HG03342 (cell line): ENCODE measurements around the gene SLC25A4.
"Not testable (repeated sequence)": the region's sequence is repeated elsewhere in the genome, so short reads cannot be mapped to it uniquely, and the experiment has no call there.

ENCODE experiments used
- ATAC-seq: cut with Tn5 transposase; IDR thresholded peaks from one replicate; pipeline ENCODE4 v1.9.1; 2021; ENCODE audit warnings: mild to moderate bottlenecking, moderate library complexity; ENCODE audit not compliant: unreplicated experiment

The SLC25A4 gene

DNA sequence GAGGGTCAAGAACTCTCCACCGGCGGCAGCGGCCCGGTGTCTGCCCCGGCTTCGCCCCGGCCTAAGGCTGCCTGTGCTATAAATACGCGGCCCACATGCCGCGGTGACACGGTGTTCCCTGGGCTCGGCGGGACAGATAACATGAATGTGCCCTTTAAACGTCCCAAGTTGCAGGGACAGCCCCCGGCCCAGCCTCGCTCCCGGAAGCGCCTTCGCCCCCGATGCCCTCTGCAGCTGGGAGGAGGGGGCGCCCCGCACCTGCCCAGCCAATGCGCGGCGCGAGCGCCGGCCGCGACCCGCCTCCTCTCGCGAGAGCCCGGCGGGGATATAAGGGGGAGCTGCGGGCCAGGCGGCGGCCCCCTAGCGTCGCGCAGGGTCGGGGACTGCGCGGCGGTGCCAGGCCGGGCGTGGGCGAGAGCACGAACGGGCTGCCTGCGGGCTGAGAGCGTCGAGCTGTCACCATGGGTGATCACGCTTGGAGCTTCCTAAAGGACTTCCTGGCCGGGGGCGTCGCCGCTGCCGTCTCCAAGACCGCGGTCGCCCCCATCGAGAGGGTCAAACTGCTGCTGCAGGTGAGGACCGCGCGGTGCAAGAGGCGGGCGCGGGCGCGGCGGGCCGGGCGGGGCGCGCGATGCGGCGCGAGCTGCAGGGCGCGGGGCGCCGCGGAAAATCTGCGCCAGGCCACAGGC lies at the start of gene SLC25A4:
TSS of gene SLC25A4 (plus strand) at position 355 of the 689 bp plus-strand sequence. CDS start at position 462, 107 bp downstream.
- ATAC-seq: peak; percentile 97

DNA sequence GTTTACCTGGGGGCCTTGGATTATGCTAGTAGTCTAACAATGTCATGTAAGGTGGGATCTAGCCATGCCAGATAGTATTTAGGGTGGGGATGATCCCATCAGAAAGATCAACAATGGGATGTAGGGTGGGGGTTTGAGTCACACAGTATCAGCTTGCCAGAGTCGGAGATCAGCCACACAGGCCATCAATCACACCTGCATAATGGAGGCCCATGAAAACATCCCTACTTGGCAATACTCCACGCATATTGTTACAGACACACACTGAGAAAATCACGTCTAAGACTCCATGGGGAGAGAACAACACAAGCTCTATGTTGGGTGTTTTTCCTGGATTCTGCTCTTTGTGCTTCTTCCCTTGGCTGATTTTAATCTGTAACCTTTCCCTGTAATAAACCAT lies 49.5 kb upstream of the SLC25A4 start:
- ATAC-seq: no peak

DNA sequence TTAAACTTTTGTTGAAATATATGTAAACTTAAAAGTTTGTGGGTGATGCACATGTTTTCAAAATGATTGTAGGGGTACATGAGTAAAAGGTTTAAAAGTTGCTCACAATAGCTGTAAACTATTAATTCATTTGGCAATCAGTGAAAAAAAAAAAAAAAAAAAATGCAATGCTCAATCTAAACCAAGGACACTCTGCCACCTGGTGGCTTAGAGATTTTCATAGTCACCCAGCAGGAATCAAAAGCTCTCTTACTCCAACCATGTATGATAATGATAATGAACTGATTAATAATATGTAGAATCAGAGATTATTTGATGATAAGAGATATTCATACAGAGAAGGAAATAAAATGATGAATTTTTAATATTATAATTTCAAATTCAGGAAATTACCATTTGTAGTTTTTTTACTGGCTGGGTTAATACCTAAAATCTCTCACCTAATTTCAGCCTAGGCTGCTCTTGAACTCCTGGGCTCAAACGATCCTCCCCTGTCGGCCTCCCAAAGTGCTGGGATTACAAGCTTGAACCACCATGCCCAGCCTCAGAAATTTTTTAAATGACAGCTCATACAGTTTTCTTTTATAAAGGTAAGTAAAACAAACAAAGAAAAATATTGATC lies 46.9 kb upstream of the SLC25A4 start:
- no peak for ATAC-seq

DNA sequence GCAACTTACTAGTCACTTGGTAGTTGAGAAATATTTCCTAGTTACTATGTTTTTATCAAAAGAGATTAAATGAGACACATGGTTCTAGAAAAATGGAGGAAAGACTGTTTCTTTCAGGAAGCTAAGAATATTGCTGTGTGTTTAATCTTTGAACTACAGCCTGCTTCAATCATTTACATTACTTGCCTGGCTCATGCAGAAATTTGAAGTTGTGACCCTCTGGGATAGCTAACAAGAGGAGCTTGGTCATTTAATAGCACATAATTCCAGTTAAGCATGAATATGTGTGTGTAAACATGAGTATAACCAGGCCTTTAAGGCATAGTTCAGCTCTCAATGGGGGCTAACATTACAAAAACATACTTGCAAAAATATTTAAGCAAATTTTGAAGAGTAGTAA lies 44.6 kb upstream of the SLC25A4 start:
- ATAC-seq: no peak

DNA sequence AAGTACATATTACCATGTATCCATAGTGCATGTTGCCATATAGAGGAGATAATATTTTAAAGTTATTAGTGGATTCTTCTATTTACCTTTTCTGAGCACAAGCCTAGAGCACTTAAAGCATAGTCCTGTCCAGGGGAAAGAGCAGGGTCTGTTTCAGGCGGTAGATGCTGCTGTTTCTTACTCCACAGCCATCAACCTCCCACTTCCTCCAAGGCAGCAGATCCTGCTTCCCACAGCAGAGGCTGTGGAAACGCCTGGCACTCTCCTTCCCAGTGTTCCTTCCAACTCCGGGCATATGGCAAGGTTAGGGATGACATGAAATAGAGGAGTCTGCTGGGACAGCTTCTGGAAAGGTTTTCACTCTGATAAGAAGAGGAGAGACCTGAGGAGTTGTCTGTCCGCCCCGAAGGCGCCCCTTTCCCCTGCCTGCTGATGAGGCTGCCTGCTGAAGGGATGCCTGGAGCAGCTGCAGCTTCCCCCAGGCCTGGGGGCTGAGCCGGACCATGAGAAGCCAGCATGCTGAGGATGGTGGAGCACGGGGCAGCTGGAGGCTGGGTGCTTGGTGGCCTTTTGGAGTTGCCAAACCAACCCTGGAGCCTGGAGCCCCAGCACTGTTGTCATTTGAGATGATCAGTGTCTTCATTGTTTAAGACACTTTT lies 43.9 kb upstream of the SLC25A4 start:
- no peak for ATAC-seq

DNA sequence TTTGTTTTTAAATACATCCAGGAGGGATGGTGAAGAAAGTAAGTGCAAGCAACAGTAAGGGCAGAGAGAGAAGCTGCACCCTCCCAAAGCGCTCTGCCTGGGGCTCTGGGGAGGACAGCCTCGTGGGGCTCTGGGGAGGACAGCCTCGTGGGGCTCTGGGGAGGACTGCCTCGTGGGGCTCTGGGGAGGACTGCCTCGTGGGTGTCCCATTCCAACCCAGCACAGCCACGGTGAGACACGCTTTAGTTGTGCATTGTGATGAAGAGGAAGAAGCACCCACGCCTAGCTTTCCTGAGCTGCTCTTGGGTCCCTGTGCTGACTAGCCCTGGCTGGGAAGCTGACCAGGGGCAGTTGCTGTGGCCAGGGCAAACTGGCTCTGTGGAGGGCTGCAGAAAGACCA lies 43.1 kb upstream of the SLC25A4 start:
- ATAC-seq: no peak

DNA sequence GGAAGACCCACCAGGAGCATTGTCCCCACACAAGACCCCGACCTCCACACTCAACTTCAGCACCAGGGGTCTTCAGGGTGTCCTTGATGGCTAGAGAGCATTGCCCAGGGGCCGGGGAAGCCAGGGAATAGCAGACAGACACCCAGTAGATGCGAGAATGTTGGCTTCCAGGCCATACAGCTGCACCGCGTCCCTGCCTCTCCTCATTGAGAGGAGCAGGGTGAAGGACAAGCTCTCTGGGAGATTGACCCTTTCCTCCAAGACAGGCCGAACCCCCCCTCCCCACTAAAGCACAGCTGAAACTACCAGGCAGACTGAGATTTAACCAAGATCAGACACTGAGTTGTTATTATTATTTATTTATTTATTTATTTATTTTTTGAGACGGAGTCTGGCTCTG lies 42.6 kb upstream of the SLC25A4 start:
- ATAC-seq: no peak

DNA sequence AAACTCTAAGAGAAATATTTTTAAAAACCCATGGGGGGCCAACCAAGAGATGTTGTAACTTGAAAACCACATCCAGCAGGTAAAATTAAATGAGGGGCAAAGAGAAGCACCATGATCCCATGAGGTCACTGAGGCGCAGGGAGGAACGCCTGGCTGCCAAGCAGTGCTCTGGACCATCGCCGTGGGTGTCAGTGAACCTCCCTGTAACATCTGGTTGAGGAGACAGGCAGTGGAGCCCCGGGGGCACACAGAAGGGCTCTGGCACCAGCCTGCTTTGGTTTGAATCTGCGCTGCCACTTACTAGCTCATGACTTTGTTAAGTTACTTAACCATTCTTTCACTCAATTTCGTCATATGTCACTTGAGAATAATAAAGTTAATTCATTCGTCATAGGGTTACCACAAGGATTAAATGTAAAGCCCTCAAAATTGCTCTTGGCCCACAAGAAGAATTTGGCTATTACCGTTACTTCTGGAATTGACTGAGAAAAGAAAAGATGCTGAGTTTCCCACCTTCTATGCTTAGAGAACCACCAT lies 41.6 kb upstream of the SLC25A4 start:
- no peak for ATAC-seq

DNA sequence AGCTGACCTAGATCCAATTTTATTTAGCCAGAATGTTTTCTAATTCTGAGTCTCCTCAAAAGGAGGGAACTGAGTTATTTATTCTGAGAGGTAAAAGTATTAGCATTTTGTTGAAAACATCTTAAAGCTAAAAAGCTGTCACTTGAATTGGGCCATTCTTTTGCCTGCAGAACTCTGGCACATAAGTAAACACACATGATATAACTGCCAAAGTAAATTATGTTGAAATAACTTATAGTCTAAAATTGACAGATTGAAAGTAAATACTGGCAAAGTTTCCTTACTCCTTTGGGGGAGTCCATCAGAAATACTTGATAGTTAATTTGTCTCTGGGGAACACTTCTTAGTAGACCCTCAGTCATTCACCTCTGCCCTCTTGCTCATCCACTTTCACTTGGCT lies 38.3 kb upstream of the SLC25A4 start:
- no peak for ATAC-seq

DNA sequence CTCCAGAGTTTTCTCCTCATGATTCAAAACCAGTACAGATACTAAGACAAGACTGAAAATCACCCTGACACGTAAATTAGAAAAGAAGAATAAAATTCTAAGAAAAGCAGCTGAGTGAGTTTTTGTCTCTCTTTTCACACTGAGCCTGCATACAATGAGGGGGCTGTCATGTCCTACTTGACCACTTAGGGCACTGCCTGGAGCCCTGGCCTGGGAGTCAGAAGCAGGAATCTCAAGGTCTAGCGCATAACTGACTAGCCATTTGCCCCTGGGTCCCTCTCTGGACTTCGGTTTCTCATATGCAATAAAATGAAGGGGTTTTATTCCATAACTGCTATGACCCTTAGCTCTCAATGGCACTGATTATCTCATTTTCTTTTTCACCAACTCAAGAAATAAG lies 36.7 kb upstream of the SLC25A4 start:
- no peak for ATAC-seq

DNA sequence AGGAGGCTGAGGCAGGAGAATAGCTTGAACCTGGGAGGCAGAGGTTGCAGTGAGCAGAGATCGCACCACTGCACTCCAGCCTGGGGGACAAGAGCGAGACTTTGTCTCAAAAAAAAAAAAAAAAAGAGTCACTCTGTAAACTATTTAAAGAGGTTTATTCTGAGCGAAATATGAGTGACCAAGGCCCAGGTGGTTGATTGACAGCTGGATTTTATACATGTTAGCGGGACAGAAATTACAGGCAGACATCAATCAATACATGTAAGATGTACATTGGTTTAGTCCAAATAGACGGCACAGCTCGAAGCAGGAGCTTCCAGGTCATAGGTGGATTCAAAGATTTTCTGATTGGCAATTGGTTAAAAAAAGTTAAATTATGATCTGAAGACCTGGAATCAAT lies 35.5 kb upstream of the SLC25A4 start:
- ATAC-seq: not testable (repeated sequence)

DNA sequence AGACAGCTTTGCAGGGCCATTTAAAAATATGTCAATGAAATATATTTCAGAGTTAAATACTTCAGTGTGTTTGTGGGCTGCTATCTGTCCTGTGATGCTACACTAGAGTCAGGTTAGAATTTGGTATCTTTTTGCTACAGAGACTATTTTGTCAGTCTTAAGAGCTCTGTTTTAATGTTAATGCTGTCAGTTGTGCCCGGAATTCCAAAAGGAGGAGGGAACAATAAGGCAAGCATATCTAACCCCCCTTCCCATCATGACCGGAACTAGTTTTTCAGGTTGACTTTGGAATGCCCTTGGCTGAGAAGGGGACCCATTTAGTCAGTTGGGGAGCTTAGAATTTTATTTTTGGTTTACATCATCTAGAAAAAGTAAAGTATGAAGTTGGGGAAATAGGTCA lies 34.9 kb upstream of the SLC25A4 start:
- ATAC-seq: no peak

DNA sequence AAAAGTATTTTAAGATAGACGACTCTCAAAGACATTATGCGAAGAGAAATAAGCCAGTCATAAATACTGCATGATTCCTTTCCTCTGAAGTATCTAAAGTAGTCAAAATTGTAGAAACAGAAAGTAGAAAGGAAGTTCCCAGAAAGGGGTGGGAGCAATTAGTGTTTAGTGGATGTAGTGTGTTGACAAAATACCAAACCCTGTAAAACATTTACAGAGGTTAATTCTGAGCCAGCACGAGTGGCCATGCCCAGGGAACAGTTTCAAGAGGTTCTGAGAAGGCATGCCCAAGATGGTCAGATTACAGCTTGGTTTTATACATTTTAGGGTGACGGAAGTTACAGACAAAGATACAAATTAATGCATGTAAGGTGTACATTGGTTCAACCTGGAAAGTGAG lies 34.4 kb upstream of the SLC25A4 start:
- ATAC-seq: no peak

DNA sequence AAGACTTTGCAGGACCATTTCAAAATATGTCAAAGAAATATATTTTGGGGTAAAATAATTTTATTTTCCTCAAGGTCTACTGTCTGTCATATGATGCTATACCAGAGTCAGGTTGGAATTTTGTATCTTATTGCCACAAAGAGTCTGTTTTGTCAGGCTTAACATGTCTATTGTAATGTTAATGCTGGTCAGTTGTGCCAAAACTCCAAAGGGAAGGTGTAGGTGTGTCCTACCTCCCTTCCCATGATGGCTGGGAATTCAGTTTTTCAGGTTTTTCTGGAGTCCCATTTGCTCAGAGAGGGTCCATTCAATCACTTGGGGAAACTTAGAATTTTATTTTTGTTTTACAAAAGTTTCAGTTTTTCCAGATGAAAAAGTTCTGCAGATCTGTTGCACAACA lies 33.3 kb upstream of the SLC25A4 start:
- ATAC-seq: no peak

DNA sequence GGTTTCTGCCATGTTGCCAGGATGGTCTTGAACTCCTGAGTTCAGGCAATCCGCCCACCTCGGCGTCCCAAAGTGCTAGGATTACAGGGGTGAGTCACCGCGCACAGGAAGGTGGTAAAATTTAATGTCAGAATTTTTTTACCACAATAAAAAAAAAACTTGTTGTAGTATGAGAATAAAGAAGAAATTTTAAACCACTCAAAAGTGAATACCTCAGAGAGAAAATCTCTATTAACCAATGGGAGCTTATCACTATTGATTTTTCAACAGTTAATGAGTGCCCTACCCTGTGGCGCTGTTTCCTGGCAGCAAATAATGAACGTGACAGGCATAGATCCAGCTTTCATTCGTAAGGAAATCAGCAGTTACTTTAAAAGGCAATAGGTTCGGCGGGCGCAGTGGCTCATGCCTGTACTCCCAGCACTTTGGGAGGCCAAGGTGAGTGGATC lies 32.7 kb upstream of the SLC25A4 start:
- no peak for ATAC-seq

DNA sequence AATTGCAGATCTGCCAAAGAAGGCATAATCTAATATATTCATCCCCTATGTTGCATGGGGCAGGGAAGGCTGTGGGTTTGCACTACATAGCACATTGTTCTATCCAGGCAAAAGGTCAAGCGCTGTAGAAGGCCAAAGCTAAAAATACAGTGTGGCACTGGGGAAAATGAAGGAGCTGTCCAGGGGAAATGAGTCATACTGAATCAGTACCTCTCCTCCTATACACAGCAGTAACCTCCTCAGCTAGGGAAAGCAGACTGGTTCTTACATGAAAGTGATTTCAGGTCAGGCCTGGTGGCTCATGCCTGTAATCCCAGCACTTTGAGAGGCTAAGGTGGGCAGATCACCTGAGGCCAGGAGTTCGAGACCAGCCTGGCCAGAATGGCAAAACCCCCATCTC lies 31.0 kb upstream of the SLC25A4 start:
- no peak for ATAC-seq

DNA sequence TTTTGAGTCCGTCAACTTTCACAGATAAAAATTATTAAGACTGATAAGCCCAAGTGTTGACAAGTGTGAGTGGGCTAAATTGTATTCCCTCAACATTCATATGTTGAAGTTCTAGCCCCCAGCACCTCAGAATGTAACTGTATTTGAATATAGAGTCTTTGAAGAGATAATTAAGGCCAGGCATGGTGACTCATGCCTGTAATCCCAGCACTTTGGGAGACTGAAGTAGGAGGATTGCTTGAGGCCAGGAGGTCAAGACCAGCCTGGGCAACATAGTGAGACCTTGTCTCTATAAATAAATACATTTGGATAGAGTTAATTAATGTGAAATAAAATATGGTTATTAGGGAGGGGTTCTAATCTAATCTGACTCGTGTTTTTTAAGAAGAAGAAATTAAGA lies 29.7 kb upstream of the SLC25A4 start:
- ATAC-seq: no peak

DNA sequence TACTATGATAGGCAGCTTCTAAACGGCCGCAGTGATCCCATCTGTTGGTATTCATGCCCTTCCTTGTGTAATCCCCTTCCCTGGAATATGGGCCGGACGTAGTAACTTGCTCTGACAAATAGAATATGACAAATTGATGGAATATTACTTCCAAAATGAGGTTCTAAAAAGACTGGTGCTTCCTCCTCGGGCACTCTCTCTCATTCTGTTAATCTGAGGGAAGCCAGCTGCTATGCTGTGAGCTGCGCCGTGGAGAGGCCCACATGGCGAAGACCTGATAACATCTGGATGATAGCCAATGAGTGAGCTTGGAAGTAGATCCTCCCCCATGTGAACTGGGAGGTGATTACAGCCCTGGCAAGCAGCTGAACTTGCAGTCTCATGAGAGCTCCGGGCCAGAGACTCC lies 27.2 kb upstream of the SLC25A4 start:
- ATAC-seq: no peak

DNA sequence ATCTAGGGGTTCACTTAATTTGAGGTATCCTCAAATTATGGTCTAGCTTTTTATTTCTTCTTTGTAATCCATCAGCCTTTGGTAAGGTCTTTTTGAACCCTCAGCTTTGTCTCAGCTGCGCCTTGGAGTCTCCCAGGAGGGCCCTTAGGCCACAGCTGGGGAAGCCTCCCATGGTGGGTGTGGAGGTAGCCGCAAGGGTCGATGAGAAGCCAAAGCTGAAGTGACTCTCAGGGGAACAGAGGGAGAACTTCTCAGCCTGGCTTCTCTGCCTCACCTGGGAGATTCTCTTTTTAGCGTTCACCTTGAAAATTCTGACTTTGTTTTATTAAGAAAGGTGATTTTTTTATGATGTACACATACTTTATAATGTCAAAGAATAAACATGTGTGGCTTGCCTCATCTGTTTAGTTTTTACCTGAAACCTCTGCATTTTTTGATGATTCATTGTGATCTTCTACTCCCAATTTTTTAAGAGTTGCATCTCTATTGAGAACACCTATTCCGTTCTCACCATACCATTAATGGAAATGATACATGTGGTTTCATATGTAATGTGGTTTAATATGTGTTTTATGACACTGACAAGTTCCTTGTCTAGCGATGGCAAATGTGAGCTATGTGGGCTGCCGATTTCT lies 25.6 kb upstream of the SLC25A4 start:
- no peak for ATAC-seq

DNA sequence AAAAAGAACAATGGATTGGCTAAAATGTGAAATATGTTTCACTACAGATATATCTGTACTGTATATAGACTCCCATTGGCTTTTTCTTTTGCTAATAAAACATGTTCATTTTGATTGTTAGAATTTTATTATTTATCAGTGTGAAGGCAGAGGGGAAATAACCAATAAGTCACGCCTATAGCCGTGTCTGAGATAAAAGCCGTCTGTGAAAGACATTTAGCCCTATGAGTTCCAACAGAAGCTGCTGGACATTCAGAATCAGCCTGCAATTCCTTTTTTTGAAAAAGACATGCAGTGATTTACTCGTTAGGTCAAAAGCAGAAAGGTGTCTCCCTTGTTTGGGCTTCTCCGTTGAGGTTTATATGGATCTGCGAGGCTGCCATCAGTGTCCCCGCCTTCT lies 24.2 kb upstream of the SLC25A4 start:
- ATAC-seq: no peak

DNA sequence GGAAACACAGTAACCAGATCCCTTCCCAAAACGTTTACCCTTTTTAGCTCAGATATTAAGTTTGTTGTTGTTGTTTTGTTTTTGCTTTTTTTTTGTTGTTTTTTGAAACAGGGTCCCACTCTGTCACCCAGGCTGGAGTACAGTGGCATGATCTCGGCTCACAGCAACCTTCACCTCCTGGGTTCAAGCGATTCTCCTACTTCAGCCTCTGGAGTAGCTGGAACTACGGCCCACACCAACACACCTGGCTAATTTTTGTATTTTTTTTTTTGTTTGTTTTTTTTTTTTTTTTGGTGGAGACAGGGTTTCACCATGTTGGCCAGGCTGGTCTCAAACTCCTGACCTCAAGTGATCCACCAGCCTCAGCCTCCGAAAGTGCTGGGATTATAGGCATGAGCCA lies 23.6 kb upstream of the SLC25A4 start:
- not testable (repeated sequence) for ATAC-seq
